ENCODE results near the gene AMIGO2. TPM values are rescaled to one million over a fixed set of nuclear protein-coding genes. Genes with fewer than 3 reads are reported as not detected.
A peak's percentile ranks its signal among the peaks of the same experiment; 100 is the strongest.

AMIGO2 gene
- total and polyA plus RNA-seq, 9 donors = 13.1 to 65.5 (median 29.2) TPM

DNA sequence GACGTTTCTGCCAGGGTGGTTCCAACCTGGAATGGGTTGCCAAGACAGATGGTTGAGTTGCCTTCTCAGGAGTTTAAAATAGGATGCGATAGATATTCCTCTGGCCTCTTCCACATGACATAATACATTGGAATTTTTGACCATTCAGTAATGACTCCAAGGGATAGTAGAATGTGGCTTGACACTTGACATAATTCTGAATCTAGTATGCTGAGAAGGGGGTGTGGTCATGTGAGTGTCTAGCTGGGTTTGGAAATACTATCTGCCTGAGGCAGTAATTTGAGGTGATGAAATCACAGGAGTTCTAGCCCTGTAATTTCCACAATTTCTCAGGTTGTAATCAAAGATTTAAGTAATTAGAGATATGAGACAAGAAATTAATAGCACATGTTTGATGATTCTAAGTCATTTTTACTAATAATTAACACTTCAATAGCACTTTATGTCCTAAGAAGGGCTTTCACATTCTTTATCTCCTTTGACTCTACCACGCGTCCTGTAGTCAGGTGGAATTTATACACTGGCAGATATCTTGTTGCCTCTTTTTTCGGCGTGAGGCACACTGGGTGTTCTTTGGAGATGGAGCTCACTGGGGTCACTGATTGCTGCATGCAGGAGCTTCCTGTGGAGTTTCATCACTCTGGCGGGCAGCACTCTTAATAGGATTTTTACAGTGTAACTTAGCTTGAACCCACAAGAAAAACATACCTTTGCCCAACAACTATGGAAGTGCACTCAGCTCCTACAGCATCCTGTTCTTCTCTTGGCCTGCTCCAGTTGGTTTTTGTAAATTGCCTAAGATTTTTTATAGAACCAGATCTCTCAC is 3.2 kb upstream of the AMIGO2 start:
- Histone ChIP-seq H3K9me3 (no peaks in the 10 kb centered on the region), H3K36me3 (no peaks in the 10 kb centered on the region), H3K4me3 (no peak overlapping the region), H3K4me1 (ENCODE audit: insufficient read depth) (peaks cover 5% of the 10 kb centered on the region), H3K27me3 (no peaks in the 10 kb centered on the region), H3K27ac (no peak overlapping the region)
- DNase-seq = no peak
- TF ChIP-seq POLR2A (IDR thresholded peaks at IDR 0.05) (no peak), EP300 (IDR thresholded peaks at IDR 0.05) (no peak), CTCF (IDR thresholded peaks at IDR 0.05) (no peak)
- WGBS, 3 donors = 81 to 88% (median 85%) methylated on average over 7 of the region's 7 CpGs
- intact Hi-C loops (cut with DNase I) = loop anchor here in 3 of 4 donors (10.0 kb wide), 2 partner anchors 142 to 732 kb away; partner anchors contain the start of gene HDAC7 (in 1 of the 3)

DNA sequence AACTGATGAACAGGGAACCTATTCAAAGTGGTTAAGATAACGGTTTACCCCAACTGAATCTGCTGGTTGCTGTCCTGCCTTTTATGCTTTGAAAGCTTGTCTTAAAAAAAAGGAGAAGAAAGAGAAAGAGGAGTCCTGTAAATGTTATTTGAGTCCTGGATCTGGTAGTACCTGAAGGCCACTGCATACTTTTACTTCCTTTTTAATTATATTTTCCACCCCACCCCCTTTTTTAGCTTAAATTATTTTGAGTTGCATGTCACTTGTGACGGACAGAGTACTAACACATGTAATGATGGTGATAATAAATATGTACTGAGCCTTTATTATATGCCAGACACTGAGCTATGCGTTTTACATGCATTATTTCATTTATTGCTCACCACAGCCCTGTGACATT is 2.5 kb upstream of the AMIGO2 start:
- Histone ChIP-seq H3K4me1 (ENCODE audit: insufficient read depth) (peaks cover 10% of the 10 kb centered on the region), H3K9me3 (no peaks in the 10 kb centered on the region), H3K27me3 (no peaks in the 10 kb centered on the region), H3K36me3 (no peaks in the 10 kb centered on the region), H3K27ac (no peak overlapping the region), H3K4me3 (no peak overlapping the region)
- intact Hi-C loops (cut with DNase I) = loop anchor here in 3 of 4 donors (10.0 kb wide), 2 partner anchors 143 to 733 kb away; partner anchors contain the start of gene HDAC7 (in 1 of the 3)
- TF ChIP-seq EP300 (IDR thresholded peaks at IDR 0.05) (no peak), CTCF (IDR thresholded peaks at IDR 0.05) (no peak), POLR2A (IDR thresholded peaks at IDR 0.05) (no peak)
- 94 to 95% (median 95%) methylated on average over 3 of the region's 3 CpGs for WGBS, 3 donors
- no peak for DNase-seq

DNA sequence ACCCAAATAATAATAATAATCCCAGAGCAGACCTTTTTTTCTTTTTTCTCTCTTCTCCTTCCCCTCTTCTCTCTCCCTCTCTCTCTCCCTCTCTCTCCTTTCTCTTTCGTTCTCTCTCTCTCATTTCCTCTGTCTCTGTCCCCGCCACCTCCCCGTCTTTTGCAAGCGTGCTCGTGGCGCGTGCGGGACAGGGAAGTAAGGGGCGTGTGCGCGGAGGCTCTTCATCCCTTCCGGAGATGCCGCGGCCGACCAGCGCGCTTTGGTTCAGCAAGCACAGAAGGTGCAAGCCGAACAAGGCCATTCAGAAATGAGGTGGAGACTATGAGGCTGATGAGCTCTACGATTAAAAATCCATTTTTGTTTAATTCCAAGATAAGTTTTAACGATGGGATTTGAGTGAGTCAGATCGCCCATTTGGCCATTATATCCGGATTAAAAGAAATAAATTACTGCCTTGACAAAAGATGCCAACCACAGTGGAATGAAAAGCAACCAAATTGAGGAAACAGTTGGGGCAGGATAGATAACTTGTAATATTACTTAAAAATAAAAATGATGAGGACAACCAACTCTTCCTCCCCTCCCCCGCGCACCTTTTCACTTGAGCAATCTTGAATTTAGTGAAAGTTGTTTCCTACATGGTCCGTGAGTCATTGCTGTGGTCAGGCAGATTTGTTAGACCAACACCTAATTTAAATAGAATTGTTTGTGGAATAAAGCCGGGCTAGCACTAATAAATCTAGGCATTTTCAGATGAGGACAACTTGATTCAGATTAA is 1.2 kb upstream of the AMIGO2 start:
- peak; percentile 55 to 79 (median 70) for DNase-seq
- intact Hi-C loops (cut with DNase I) = loop anchor here in 3 of 4 donors (10.0 kb wide), 2 partner anchors 144 to 734 kb away; partner anchors contain the start of gene HDAC7 (in 1 of the 3)
- Histone ChIP-seq H3K36me3 (no peaks in the 10 kb centered on the region), H3K27me3 (no peaks in the 10 kb centered on the region), H3K27ac (peak overlapping the region; percentile 89 to 98), H3K9me3 (no peaks in the 10 kb centered on the region), H3K4me1 (ENCODE audit: insufficient read depth) (peaks cover 10% of the 10 kb centered on the region), H3K4me3 (peak overlapping the region; percentile 78)
- 8 to 10% (median 8%) methylated on average over 26 of the region's 26 CpGs for WGBS, 3 donors
- no peak for TF ChIP-seq POLR2A (IDR thresholded peaks at IDR 0.05)

DNA sequence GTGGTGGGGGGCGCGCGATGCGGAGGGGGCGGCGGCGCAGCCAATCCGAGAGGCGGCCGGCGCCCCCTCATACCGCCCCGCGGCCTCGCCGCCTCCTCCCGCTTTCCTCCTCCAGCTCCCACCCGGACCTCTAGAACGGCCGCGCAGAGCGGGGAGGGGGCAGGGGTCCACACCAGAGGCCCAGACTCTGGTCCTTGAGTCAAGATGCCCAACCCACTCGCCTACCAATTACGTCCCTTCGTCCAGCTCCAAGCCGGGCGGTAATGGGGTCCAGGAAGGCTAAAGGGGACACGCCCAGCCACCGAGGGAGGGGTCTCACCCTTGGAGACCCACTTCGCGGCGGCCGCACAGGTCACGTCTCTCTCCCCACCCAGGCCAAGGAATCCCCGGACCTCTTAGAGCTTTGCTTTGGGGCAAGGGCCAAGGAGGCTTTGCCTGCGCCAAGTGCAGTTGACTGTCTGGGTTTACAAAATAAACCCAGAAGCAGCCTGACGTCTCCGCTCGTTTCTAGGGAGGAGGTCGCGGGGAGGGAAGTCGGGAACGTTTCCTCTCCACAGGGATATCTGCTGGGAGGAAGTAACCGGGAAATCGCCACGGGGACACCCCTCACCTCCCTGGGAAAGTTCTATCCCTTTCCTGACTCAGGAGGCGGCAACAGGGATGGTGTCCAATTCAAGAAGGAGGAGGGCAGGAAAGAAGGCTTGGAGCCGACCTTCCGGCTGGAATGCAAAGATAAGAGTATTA is 394 bp upstream of the AMIGO2 start:
- peak overlapping the region; percentile 78 for H3K4me3 ChIP-seq
- H3K27ac ChIP-seq = peak overlapping the region; percentile 89 to 98
- H3K9me3 ChIP-seq = no peaks in the 10 kb centered on the region
- DNase-seq = peak; percentile 73 to 83 (median 81)
- intact Hi-C loops (cut with DNase I) = loop anchor here in 3 of 4 donors (10.0 kb wide), 2 partner anchors 145 to 735 kb away; partner anchors contain the start of gene HDAC7 (in 1 of the 3)
- 0 to 1% (median 1%) methylated on average over 22 to 49 of the region's 49 CpGs for WGBS, 3 donors
- TF ChIP-seq CTCF (IDR thresholded peaks at IDR 0.05) = no peak
- no peak for TF ChIP-seq EP300 (IDR thresholded peaks at IDR 0.05)
- TF ChIP-seq POLR2A (IDR thresholded peaks at IDR 0.05) = peak; percentile 12
- no peaks in the 10 kb centered on the region for H3K36me3 ChIP-seq
- peaks cover 10% of the 10 kb centered on the region for H3K4me1 ChIP-seq (ENCODE audit: insufficient read depth)
- no peaks in the 10 kb centered on the region for H3K27me3 ChIP-seq

All from ovary (tissue), 9 donors.